Lower leg skin (tissue), 3 donors: ENCODE results near the gene KLHL4.

ENCODE experiments used
- POLR2A ChIP-seq, 2 donors: fragments of 450-650 bp; IDR thresholded peaks; one replicate each; pipeline ENCODE4 v1.6.1; 2016 to 2017; ENCODE audit warnings: antibody characterized with exemption in 2 of 2, mild to moderate bottlenecking in 1 of 2, moderate library complexity in 1 of 2
- TF ChIP-seq, protein P1 (sequence below), 3 donors: fragments of 450-650 bp; IDR thresholded peaks; one replicate each; pipeline ENCODE4 v1.5.1; 2016; ENCODE audit warnings: antibody characterized with exemption in 3 of 3, mild to moderate bottlenecking in 3 of 3, moderate library complexity in 2 of 3

GRCh38 chrX:87517571-87518141 is at the start of gene KLHL4:
- TF ChIP-seq, protein P1, sequence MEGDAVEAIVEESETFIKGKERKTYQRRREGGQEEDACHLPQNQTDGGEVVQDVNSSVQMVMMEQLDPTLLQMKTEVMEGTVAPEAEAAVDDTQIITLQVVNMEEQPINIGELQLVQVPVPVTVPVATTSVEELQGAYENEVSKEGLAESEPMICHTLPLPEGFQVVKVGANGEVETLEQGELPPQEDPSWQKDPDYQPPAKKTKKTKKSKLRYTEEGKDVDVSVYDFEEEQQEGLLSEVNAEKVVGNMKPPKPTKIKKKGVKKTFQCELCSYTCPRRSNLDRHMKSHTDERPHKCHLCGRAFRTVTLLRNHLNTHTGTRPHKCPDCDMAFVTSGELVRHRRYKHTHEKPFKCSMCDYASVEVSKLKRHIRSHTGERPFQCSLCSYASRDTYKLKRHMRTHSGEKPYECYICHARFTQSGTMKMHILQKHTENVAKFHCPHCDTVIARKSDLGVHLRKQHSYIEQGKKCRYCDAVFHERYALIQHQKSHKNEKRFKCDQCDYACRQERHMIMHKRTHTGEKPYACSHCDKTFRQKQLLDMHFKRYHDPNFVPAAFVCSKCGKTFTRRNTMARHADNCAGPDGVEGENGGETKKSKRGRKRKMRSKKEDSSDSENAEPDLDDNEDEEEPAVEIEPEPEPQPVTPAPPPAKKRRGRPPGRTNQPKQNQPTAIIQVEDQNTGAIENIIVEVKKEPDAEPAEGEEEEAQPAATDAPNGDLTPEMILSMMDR (IDR thresholded peaks at IDR 0.05) = no peak
- TF ChIP-seq POLR2A (IDR thresholded peaks at IDR 0.05) = no peak
